GM20000 (cell line): Measurements from ENCODE around the gene SRD5A1.
"Not testable (repeated sequence)": the region's sequence is repeated elsewhere in the genome, so short reads cannot be mapped to it uniquely, and the experiment has no call there.

ENCODE experiments used
- DNase-seq: peaks from one replicate; pipeline ENCODE4 v3.0.0; 2012; ENCODE audit warnings: low spot score
- CTCF ChIP-seq: IDR thresholded peaks from 2 replicates; pipeline ENCODE4 v1.5.1; 2012; ENCODE audit warnings: mild to moderate bottlenecking, control low read depth; ENCODE audit errors: extremely low read depth, missing control alignments

SRD5A1 gene

GRCh38 chr5:6660688-6661087, 27.4 kb downstream of the SRD5A1 start:
- TF ChIP-seq CTCF = no peak
- no peak for DNase-seq

- TF ChIP-seq CTCF = no peak
- no peak for DNase-seq
These were observed 33.5 kb downstream of the SRD5A1 start for GRCh38 chr5:6666762-6667161.

- DNase-seq = no peak
- TF ChIP-seq CTCF = no peak
These were observed 34.4 kb downstream of the SRD5A1 start for GRCh38 chr5:6667648-6668047.

GRCh38 chr5:6668717-6669116, 35.5 kb downstream of the SRD5A1 start:
- DNase-seq = not testable (repeated sequence)

- TF ChIP-seq CTCF = no peak
- no peak for DNase-seq
These were observed 39.8 kb downstream of the SRD5A1 start for GRCh38 chr5:6673031-6673430.

- TF ChIP-seq CTCF = no peak
- no peak for DNase-seq
These were observed 40.7 kb downstream of the SRD5A1 start for GRCh38 chr5:6673963-6674362.

GRCh38 chr5:6674421-6674820, 41.2 kb downstream of the SRD5A1 start:
- TF ChIP-seq CTCF = no peak
- DNase-seq = no peak

GRCh38 chr5:6674886-6675285, 41.6 kb downstream of the SRD5A1 start:
- DNase-seq = no peak
- TF ChIP-seq CTCF = no peak
